Measurements from ENCODE around the gene IKZF1.

Gene IKZF1

DNA sequence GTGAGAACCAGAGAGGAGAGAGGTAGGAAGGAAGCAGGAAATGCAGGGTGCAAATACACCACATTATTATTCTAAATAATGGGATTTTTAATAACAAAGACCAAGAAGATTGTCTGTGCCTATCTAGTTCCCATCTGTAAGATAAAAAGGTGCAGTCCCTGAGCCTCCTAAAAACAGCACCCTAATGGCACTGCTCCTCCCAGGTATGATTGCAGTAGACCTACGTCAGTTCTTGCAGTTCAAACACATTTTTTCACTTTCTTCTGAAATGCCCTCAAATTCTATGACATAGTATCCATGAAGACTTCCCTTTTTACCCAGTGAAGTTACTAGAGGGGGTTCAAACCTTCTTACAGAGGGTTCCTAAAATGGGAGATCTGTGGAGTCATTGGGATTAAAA is 75.0 kb downstream of the IKZF1 start:
- FAIRE-seq: no peak

DNA sequence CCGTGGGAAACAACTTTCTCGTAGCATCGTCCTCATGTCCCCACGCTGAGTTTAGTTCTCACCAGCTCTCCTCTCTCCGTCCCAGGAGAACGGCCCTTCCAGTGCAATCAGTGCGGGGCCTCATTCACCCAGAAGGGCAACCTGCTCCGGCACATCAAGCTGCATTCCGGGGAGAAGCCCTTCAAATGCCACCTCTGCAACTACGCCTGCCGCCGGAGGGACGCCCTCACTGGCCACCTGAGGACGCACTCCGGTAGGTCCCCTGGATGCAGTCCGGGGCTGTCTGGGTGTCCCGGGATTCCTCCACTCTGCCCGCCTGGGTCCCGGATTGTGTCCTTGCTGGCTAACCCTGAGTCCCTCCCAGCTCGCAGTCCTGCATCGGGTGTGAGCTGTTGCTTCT is 77.9 kb downstream of the IKZF1 start:
- FAIRE-seq: no peak

DNA sequence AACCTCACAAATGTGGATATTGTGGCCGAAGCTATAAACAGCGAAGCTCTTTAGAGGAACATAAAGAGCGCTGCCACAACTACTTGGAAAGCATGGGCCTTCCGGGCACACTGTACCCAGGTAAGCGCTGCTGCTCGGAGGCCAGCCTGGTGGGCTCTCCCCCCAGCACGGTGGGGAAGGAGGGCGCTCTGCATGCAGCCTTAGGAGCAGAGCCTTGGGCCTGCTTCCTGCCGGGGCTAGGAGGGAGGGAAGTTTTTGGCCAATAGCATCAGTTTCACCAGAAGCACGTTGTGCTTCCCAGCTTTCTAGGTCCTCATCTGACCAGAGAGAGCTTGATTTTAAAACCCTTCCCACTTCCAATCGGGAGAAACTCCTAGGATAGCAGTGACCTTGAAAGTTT is 82.8 kb downstream of the IKZF1 start:
- no peak for FAIRE-seq

DNA sequence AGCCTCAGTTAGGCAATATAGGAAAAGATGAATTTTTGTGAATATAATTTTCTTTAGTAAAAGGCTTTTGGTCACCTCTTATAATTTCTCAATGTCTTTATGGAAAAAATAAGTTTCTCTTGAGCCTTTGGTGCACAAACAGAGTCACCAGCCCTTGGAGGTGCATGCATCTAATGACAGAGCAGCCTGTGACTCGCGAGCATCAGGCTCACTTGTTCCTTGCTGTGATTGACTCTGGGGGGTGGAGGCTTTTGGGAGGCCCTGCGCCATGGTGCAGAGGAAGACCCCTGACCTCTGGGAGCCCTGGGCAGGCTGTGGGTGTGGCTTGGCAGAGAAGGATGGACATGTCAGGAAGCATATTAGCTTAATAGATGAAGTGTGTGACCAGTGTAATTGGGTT is 85.4 kb downstream of the IKZF1 start:
- FAIRE-seq: no peak

DNA sequence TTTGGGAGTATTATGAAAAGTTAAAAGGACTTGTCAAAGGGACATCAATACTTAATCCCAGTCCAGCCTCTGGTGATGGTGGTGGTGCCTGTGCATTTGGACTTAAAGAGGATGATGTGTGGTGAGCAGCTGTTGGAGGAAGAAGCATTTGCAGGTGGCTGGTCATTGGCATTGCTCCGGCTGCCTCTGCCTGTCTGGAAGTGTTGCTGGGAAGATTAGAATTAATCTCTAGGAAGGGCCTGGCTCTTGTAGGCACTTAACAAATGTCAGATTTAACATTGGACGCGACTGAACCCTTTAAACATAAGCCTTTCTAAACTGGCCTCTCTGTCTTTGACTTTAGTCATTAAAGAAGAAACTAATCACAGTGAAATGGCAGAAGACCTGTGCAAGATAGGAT is 86.9 kb downstream of the IKZF1 start:
- no peak for FAIRE-seq

DNA sequence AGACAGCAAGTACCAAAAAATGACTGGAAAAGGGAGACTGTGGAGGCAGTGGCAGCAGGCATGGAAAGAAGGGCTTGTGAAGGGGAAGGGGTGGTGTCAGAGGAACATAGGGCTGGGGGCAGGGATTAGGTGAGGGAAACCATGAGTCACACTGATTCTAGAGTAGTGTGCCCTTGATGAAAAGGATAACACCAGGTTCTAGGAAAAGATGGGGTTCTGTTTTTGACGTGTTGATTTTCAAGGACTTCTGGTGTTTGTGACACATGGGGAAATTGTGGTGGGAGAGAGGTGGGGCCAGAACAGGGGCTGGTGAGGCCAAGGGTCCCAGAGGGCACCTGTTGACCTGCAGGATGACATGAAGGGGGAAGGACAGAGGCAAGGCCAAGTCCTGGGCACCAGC is 88.6 kb downstream of the IKZF1 start:
- FAIRE-seq: no peak

DNA sequence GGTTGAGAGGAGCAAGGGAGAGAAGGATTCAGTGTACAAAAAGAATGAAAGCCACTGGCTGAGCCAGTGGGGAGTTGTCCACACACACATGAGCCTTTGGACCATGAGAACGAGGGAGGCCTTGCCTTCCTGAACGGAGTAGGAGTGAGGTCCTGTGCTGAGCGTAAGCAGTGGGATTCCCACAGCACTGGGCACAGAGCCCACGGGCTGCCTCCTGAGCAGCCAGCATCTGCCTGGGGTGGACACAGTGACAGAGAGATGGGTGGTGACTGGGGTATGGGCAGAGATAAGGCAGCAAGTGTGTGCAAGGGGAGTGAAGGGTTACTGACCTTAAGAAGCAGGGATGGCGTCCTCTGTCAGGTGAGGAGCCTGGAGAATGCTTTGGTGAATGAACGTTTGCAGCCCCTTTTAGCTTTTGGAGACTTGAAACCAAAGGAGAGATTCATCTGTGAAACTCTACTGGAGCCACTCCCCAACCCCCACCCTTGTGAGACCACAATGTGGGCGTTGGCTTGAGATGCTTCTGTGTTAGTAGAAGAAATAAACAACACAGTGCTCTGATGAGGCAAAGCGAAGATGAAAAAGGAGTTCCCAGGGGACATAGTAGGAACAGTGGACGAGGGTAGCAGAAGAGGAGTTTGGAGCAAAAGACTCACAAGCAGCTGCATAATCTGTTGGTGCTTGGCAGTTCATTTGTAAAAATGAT is 89.2 kb downstream of the IKZF1 start:
- FAIRE-seq: no peak

DNA sequence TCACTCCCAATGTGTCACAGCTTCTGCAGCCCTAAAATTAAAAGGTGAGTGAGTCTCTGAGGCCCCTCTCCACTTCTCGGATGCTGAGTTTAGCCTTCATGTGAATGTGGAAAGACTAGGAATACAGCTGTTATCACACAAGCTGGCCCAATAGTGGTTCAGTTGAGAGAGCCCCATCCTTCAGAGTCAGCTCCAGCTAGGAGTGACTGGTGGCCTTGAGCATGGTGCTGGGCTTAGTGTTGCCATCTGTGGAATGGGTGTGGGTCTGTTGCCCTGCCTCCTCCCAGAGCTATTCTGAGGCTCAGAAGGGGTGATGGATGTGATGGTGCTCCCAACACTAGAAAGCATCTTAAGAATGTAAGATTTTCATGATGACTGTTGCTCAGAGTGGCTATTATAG is 89.8 kb downstream of the IKZF1 start:
- no peak for FAIRE-seq

DNA sequence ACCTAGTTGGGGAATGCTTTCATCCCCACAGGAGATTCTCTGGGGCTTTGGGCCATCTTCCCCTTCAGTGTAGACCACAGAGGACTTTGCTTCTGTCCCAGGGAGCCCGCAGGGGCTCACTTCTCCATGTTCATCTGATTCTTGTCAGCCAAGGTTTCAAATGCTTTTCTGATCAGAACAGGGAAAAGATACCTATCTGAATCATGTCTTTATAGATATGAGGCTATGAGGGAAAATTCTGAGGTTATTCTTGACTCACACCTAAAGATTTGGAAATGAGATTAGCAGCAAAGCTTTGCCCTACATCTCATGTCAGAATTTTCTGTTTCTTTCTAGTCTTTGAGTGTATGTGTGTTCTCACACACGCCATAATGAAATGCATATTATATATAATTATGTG is 92.3 kb downstream of the IKZF1 start:
- no peak for FAIRE-seq

DNA sequence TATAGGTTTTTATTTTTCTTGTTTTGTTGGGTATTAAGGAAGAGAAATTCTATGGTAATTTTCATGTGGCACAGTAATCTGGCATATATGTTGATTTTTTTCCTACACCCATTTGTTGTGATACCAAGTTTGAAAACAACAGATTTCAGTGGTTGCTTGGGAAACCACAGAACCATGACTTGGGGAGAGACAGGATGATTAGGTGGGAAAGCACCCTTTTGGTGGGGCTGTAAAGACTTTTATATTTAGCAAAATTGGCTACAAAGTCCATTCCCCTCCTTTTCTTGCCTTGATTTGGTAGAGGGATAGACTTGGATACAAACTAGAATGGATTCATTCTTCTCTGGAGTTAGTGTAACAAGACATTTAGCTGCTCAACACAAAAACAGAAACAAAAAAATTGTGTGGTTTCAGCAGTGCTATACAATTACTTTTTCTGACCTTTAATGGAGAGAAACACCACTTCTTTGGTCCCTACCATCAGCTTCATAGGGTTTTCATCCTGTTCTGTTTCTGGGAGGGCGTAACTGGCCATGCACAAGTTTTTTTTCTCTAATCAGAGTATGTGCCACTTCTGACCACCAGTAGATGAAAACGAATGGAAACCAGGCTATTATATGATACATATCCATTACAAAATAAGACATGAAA is 92.9 kb downstream of the IKZF1 start:
- no peak for FAIRE-seq

DNA sequence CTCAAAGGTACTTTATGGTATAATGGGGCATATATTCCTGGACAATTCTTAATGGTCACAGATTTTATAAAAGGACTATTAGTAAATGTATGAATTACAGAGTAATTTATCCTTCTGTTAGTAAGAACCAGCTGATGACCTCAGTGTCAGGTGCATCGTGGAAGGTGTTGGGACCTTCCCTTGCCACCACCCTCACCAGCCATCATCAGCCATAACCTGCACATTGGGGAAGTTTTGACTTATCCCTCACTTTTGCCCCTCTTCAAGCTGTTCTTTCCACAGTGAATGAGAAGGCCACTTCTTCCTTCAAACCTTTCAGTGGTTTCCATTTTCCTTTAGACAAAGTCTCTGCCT is 93.4 kb downstream of the IKZF1 start:
- no peak for FAIRE-seq

DNA sequence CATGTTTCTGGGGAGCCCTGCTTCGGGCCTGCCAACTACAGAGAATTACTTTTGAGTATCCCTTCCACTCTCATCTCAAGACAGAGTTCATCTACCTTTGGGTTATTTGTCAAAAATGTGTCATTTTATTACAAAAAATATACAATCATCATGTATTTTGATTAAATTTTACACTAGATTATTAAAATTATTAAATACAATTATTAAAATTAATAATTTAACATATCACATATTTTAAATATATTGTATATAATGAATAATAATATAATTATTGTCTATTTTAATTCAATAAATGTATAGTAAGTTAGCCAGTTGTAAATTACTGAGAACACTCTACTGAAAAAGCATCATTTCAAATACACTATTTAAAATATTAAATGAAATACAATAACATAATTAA is 94.7 kb downstream of the IKZF1 start:
- FAIRE-seq: peak; percentile 87

DNA sequence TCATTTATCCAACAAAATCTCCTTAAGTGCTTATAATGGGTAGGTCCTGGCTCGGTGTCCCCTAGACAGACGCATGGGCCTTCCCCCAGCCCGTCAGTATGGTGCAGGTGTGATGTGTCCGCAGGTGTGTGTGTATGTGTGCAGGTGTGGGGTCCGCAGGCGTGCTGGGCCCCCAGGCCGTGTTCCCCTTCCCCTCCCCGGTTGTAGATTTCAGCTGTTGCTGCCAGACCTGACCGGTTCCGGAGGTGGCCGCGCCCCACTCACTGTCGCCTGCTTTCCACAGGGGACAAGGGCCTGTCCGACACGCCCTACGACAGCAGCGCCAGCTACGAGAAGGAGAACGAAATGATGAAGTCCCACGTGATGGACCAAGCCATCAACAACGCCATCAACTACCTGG is 95.1 kb downstream of the IKZF1 start:
- FAIRE-seq: no peak

DNA sequence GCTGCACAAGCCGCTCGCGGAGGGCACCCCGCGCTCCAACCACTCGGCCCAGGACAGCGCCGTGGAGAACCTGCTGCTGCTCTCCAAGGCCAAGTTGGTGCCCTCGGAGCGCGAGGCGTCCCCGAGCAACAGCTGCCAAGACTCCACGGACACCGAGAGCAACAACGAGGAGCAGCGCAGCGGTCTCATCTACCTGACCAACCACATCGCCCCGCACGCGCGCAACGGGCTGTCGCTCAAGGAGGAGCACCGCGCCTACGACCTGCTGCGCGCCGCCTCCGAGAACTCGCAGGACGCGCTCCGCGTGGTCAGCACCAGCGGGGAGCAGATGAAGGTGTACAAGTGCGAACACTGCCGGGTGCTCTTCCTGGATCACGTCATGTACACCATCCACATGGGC is 95.6 kb downstream of the IKZF1 start:
- FAIRE-seq: no peak

DNA sequence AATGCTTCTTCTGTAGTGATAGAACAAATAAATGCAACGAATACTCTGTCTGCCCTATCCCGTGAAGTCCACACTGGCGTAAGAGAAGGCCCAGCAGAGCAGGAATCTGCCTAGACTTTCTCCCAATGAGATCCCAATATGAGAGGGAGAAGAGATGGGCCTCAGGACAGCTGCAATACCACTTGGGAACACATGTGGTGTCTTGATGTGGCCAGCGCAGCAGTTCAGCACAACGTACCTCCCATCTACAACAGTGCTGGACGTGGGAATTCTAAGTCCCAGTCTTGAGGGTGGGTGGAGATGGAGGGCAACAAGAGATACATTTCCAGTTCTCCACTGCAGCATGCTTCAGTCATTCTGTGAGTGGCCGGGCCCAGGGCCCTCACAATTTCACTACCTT is 99.9 kb downstream of the IKZF1 start:
- FAIRE-seq: no peak

DNA sequence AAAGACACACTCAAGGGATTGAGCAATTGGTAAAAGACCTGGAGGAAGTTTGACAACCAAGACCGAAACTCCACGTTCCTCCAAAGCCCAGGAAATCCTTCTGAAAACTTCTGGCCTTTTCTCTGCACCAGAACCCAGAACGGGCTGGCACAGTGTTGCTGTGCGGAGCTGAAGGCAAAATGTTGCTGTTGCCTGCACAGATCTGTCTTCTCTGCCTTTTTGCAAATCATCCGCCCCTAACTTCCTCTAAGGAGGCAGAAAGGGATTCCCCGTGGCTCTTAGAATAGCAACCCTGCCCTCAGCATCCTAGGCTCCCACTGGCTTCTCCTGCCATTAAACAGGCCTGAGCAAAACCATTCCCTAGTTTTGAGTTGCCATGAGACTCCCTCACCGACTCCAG is 100.7 kb downstream of the IKZF1 start:
- FAIRE-seq: no peak

DNA sequence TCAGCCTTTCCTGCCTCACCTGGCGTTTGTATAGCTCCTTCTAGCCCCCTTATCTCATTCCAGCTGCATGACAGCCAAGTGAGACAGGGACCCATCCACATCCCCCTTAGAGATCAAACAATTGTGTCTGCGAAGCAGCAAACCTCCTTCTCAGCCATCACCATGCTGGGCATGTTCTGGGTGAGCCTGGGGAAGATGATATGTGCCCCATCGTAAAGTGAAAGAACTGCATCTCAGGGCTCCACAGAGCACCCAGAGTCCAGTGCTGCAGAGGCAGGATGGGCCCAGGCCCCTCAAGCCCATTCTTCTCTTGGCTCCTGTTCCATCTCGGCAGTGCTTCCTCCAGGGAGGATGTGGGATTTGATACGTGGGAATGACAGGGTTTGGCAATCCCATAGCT is 102.4 kb downstream of the IKZF1 start:
- no peak for FAIRE-seq

DNA sequence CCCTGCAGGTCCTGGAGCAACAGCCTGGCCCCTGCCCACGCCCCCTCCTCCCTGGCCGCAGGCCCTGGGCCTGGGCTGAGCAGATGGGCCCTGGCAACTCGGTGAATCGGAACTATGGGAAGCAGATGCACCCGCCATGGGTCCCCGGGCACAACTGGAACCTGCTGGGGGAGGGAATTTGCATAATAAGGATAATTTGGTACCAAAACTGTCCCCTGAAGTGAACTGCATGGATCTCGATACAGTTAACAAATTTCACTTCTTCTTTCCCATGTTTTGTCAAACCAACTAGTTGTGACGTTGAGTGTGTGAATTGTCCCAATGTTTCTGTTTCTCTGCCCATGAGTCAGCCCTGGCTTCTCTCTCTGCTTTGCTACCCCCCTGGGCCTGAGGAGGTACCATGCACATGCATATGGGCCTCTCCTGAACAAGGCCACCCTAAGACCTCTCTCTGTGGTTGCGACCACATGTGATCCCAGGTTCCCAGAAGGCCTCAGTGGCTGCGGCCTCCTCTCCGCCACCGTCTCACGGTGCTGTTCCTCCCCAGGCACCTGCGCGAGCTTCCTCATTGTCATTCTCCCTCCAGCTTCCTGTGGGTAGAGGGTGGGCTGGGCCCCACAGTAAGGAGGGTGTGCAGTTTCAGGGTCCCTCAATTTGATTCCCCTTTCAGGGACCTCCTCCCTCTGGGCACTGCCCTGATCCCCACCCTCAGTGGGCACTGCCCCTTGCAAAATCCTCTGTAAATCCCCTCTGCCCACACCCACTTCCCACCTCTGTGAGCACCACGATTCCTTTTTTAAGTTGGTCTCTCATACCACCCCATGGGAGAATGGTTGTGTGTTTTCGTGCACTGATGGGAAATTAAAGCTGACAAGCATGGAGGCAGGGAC is 105.6 kb downstream of the IKZF1 start:
- no peak for FAIRE-seq

DNA sequence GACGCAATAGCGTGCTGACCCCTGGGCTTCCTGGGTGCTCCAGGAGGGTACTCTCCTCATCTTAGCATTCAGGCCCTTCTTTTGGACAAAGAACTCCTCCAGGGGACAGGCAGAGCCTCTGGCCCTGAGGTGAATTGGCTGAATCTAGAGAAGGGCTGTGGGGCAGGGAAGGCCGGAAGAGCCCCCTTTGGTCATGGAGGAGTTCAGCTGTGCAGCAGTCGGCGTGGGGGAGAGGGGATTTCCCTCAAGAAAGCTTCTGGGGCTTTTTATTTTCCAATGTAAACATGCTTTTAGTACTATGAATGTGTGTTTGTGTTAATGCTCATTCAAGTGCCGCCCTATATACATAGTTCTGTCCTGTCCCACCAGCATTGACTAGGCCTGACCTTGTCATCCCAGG is 106.8 kb downstream of the IKZF1 start:
- FAIRE-seq: no peak

DNA sequence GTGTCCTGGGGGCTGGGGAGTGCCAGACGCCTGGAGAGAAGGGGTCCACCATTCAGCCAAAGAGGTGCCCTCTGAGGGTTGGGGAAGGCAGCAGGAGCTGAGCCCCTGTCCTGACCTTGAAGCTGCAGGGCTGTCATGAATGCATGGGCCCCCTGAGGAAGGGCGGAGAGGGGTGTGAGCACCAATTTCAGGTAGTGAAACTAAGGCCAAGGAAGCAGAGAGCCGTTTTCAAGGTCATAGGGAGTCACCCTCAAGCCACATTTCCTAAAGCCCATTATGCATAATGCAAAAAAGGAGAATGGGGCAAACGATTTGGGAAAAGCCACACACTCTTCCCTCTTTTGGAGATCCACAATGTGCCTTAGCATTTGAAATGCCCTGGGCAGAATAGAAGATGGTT is 108.5 kb downstream of the IKZF1 start:
- no peak for FAIRE-seq

DNA sequence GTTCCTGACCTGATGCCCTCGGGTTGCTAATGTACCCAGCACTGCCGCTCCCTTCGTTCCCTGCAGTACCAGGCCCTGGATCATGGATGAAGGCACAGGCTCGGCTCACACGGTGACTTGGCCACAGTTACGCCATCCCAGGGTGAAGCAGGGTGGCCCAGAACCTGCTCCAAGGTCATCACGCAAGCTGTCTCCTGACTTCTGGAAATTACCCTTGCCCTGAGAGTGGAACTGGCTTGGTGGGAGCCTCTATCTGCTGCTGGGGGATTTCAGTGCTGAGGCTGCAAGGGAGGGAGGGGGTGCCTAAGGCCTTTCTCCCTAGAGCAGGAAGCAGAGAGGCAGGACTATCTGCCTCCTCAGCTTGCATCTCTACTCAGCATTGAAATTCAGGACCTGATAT is 109.0 kb downstream of the IKZF1 start:
- no peak for FAIRE-seq

DNA sequence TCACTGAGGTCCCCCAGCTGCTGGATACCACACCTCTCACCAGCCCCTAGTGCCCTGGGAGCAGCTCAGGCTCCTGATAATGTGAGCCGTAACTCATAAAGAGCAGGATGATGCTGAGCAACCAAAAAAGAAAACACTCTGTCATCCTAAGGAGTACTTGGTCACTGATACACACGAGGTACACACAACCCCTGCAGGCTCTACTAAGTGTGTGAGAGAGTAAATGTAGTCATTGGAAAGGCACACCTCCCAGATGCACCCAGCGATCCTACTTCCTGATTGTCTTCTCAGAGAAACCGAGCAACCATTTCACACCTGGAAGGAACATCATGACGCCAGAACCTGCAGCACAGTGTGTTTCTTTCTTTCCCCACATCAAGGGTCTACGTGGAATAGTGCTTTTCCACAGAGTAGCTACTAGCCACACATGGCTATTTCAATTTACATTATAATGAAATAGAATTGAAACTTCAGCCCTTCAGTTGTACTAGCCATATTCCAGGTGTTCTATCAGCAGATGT is 111.4 kb downstream of the IKZF1 start:
- no peak for FAIRE-seq

DNA sequence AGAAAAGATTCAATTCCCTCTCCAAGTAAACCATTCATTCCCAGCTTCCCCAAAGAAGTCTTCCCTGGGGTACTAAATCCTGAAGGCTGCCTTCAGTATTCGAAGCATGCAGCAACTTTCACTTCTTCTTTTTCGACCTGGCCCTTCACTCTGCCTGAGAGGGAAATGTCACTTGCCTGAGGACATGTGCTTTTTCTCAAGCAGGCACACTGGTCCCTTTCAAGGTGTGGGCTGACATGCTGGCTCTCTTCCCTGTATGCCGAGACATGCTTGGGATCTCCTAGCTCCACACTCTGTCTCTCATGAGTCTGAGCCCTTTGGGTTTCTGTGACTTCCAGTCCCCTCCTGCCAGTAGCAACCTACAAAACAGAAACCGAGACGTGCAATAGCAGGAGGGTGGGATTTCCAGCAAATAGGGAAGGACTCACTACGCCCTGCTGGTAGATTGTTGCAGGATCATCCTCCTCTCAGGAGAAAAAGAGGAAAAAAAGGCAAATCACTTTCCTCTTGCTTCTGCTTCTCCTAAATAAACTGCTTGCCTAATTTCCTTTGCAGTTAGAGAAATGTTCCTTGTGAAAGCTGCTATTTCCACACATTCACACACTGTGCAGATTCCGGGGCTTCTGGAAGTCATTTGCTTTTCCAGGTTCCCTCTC is 112.1 kb downstream of the IKZF1 start:
- no peak for FAIRE-seq

Data from colon (tissue), 2 donors.